GM20000 (cell line): ENCODE results near the gene TCIRG1.
A peak's percentile ranks its signal among the peaks of the same experiment; 100 is the strongest.

ENCODE experiments used
- DNase-seq: peaks from one replicate; pipeline ENCODE4 v3.0.0; 2012; ENCODE audit warnings: low spot score
- CTCF ChIP-seq: IDR thresholded peaks from 2 replicates; pipeline ENCODE4 v1.5.1; 2012; ENCODE audit warnings: mild to moderate bottlenecking, control low read depth; ENCODE audit errors: extremely low read depth, missing control alignments

The TCIRG1 gene

DNA sequence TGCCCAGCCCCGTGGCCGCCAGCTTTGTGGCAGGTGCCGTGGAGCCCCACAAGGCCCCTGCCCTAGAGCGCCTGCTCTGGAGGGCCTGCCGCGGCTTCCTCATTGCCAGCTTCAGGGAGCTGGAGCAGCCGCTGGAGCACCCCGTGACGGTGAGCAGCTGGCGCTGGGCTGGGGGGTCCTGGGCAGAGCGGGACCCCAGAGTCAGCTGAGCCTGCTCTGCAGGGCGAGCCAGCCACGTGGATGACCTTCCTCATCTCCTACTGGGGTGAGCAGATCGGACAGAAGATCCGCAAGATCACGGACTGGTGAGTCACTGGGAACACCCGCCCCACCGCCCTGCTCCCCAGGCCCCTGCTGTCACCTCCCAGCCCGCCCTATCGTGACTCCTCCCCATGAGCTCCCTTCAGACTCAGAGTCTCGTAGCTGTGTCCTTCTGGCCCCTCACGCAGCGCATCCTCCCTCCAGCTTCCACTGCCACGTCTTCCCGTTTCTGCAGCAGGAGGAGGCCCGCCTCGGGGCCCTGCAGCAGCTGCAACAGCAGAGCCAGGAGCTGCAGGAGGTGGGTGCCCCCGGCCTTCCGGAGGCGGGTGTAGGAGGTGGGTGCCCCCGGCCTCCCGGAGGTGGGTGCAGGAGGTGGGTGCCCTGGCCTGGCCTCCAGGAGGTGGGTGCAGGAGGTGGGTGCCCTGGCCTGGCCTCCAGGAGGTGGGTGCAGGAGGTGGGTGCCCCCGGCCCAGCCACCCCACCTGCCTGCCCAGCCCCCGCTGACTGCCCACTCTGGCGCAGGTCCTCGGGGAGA, 4.7 kb downstream of the TCIRG1 start:
- peak; percentile 25 for DNase-seq
- no peak for TF ChIP-seq CTCF

- DNase-seq, result peak; percentile 25
- no peak for TF ChIP-seq CTCF
These were observed 5.5 kb downstream of the TCIRG1 start for GRCh38 chr11:68044145-68044813.

DNA sequence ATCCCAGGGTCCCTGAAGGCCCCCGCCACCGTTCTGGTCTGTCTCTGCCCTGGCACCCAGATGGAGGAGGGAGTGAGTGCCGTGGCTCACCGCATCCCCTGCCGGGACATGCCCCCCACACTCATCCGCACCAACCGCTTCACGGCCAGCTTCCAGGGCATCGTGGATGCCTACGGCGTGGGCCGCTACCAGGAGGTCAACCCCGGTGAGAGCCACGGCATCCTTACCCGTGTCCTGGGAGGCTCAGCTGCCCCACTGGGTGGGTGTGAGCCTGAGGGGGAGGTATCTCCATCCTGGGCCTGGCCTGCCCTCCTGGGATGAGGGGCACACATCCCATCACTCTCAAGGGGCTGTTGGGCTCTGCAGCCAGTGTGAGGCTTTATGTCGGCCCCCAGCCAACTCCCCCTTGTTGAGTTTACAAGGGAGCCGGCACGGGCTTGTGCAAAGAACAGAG, 6.1 kb downstream of the TCIRG1 start:
- TF ChIP-seq CTCF, result no peak
- peak; percentile 25 for DNase-seq

- no peak for TF ChIP-seq CTCF
- peak; percentile 32 for DNase-seq
These were observed 8.8 kb downstream of the TCIRG1 start for GRCh38 chr11:68047437-68048290.

DNA sequence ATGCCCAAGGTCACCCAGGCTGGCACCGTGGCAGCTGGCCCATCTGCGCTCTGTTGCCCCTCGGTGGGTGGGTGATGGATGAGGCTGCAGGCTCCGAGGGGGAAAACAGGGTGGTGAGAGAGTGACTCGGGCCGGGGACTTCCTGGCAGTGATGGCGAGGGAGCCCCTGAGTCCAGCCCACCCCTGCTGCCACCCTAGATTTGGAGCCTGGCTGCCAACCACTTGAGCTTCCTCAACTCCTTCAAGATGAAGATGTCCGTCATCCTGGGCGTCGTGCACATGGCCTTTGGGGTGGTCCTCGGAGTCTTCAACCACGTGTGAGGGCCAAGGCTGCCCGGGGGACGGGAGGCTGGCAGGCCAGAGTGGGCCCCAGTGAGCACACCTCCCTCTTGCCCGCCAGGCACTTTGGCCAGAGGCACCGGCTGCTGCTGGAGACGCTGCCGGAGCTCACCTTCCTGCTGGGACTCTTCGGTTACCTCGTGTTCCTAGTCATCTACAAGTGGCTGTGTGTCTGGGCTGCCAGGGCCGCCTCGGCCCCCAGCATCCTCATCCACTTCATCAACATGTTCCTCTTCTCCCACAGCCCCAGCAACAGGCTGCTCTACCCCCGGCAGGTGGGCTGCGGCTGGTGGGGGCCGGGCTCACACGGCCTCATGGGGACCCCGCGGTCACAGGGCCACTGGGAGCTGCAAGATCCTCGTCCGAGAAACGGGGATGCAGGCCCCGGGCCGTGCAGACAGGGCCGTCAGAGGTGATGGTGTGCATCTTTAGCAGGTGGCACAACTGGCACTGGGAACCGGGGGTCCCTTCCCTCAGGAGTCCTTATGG, 10.1 kb downstream of the TCIRG1 start:
- DNase-seq, result peak; percentile 36
- no peak for TF ChIP-seq CTCF

DNA sequence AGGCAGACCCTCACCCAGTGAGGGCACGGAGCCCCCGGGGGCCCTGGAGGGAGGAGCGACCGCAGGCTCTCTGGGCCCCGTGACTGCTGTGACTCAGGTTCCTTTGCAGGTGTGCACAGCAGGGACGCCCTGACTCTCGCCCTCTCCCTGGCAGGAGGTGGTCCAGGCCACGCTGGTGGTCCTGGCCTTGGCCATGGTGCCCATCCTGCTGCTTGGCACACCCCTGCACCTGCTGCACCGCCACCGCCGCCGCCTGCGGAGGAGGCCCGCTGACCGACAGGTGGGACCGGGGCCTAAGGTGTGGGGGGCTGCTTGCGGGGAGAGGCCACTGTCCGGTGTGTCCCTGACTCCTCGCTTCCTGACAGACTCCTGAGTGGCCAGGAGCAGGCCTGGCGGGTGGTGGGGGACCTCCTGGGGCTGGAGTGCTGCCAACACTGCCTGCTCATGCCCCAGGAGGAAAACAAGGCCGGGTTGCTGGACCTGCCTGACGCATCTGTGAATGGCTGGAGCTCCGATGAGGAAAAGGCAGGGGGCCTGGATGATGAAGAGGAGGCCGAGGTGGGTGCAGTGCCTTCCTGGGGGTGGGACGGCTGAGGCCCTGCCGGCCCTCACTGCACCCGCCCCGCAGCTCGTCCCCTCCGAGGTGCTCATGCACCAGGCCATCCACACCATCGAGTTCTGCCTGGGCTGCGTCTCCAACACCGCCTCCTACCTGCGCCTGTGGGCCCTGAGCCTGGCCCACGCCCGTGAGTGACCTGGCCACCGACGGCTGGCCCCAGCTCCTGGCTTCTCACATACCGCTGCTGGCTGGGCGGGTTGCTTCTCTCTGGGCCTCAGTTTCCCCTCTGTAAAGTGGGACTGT, 10.9 kb downstream of the TCIRG1 start:
- no peak for TF ChIP-seq CTCF
- peak; percentile 32 for DNase-seq
